Measurements from ENCODE around the gene MMP14.
"Not testable (repeated sequence)": the region's sequence is repeated elsewhere in the genome, so short reads cannot be mapped to it uniquely, and the experiment has no call there.

MMP14 gene

DNA sequence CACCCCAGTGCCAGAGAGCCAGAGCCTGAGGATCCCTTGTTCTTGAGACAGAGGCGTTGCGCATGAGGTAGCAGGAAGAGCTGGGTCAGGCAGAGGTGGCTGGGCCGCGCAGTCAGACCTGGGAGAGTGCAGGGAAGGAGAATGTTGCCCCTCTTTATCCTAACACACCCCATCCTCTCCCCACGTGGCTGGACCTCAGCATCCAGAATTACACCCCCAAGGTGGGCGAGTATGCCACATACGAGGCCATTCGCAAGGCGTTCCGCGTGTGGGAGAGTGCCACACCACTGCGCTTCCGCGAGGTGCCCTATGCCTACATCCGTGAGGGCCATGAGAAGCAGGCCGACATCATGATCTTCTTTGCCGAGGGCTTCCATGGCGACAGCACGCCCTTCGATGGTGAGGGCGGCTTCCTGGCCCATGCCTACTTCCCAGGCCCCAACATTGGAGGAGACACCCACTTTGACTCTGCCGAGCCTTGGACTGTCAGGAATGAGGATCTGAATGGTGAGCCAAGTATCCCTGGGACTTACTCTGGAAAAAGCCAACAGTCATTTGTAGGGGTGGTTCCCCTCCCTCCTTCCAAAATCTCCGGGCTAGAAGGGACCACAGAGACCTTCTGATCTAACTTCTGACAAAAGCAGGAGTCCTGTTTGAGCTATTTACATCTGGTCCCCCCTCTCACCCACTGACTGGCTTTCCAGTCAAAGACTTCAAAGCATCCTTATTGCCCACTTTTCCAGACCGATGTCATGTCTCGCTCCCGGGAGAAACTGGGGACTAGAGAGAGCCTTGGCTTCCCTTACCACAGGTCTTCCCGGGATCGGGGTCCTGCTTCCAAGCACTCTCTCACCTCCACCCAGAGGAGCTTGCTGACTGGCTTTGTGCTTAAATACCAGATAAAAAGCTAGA is 6.1 kb downstream of the MMP14 start:
- no peak for DNase-seq

DNA sequence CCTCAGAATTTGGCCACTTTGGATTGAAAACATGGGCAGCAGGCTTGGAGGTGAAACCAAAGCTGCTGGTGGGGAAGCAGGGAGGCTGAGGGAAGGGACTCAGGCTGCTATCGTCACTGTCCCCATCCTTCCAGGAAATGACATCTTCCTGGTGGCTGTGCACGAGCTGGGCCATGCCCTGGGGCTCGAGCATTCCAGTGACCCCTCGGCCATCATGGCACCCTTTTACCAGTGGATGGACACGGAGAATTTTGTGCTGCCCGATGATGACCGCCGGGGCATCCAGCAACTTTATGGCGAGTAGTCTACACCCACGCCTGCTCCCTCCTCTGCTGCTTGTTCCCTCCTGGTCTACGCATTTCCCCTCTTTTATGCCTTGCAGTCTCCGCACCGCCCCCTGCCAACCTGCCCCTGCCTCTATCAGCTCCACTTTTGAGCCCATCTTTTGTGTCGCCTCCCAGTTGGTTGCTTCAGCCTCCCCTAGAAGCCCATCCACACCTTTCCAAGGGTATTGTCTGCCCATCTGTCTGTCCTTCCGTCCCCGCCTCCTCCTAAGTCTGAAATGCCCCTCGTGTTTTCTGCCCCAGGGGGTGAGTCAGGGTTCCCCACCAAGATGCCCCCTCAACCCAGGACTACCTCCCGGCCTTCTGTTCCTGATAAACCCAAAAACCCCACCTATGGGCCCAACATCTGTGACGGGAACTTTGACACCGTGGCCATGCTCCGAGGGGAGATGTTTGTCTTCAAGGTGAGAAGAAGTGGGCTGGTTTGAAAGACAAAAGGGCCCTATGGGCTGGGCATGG is 6.9 kb downstream of the MMP14 start:
- DNase-seq = no peak

DNA sequence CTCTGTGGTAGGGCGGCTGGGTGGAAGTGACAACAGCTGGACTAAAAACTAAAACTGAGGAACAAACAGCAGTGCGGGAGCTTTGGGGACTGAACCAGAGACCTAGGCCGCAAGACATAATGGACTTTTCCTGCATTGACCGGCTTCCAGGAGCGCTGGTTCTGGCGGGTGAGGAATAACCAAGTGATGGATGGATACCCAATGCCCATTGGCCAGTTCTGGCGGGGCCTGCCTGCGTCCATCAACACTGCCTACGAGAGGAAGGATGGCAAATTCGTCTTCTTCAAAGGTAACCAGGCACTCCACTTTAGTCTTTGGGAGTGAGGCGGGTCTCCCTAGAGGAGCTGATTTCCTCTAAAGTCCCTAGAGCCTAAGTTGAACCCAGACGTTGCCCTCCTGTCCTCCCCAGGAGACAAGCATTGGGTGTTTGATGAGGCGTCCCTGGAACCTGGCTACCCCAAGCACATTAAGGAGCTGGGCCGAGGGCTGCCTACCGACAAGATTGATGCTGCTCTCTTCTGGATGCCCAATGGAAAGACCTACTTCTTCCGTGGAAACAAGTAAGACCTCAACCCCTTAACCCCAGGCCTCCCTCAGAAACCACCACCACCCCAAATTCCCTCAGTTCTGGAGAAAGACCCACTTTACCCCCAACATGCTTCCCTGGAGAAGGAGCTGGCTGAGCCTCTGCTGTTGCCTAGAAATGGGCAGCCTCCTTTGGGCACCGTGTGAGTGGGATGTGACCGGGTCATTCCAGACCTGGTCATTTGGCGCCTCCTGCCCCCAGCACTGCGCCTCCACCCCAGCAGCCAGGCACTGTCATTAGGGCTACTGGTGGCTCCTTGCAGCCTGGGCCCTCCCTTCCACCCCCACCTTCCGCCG is 8.1 kb downstream of the MMP14 start:
- DNase-seq = no peak

DNA sequence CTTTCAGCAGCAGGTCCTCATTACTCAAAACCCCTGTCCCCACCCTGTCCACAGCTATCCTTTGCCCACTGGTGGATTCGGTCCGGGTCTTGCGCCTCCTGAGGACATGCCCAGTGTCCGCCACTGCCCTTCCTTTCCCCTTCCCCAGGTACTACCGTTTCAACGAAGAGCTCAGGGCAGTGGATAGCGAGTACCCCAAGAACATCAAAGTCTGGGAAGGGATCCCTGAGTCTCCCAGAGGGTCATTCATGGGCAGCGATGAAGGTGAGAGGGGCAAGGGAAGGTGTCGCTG is 8.7 kb downstream of the MMP14 start:
- no peak for DNase-seq

DNA sequence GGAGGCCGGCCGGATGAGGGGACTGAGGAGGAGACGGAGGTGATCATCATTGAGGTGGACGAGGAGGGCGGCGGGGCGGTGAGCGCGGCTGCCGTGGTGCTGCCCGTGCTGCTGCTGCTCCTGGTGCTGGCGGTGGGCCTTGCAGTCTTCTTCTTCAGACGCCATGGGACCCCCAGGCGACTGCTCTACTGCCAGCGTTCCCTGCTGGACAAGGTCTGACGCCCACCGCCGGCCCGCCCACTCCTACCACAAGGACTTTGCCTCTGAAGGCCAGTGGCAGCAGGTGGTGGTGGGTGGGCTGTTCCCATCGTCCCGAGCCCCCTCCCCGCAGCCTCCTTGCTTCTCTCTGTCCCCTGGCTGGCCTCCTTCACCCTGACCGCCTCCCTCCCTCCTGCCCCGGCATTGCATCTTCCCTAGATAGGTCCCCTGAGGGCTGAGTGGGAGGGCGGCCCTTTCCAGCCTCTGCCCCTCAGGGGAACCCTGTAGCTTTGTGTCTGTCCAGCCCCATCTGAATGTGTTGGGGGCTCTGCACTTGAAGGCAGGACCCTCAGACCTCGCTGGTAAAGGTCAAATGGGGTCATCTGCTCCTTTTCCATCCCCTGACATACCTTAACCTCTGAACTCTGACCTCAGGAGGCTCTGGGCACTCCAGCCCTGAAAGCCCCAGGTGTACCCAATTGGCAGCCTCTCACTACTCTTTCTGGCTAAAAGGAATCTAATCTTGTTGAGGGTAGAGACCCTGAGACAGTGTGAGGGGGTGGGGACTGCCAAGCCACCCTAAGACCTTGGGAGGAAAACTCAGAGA is 9.6 kb downstream of the MMP14 start:
- no peak for DNase-seq

DNA sequence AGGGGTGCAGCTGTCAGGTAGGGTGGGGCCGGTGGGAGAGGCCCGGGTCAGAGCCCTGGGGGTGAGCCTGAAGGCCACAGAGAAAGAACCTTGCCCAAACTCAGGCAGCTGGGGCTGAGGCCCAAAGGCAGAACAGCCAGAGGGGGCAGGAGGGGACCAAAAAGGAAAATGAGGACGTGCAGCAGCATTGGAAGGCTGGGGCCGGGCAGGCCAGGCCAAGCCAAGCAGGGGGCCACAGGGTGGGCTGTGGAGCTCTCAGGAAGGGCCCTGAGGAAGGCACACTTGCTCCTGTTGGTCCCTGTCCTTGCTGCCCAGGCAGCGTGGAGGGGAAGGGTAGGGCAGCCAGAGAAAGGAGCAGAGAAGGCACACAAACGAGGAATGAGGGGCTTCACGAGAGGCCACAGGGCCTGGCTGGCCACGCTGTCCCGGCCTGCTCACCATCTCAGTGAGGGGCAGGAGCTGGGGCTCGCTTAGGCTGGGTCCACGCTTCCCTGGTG is 10.5 kb downstream of the MMP14 start:
- no peak for DNase-seq

DNA sequence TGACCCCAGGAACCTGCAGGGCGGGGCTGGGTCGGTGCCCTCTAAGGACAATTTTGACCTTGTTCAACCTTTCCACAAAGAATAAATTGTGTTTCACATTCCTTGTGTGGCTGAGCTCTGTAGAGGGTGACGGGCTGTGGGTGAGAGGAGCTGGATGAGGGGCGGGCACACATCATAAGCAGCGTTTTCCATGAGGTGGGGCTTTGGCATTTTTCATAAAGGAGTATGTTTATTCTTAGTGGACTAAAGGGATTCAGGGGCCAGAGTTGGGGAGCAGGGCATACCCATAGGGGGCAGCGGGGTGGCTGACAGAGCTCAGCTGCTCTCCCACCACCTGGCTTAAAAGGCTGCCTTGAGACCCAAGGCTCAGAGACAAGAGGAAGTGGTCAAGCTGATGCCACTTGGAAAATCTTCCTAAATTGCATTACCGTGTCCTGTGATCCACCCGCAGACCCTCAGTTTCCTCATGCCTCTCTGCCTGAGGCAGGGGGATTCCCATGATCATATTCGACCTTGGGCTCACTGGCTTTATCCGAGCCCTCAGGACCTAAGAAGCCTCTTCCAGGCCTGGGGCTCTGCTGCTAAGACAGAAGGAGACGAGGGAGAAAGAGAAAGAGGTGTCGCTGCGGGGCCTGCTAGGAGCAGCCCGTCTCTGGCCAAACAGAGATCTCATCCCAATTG is 11.4 kb downstream of the MMP14 start:
- DNase-seq = no peak

DNA sequence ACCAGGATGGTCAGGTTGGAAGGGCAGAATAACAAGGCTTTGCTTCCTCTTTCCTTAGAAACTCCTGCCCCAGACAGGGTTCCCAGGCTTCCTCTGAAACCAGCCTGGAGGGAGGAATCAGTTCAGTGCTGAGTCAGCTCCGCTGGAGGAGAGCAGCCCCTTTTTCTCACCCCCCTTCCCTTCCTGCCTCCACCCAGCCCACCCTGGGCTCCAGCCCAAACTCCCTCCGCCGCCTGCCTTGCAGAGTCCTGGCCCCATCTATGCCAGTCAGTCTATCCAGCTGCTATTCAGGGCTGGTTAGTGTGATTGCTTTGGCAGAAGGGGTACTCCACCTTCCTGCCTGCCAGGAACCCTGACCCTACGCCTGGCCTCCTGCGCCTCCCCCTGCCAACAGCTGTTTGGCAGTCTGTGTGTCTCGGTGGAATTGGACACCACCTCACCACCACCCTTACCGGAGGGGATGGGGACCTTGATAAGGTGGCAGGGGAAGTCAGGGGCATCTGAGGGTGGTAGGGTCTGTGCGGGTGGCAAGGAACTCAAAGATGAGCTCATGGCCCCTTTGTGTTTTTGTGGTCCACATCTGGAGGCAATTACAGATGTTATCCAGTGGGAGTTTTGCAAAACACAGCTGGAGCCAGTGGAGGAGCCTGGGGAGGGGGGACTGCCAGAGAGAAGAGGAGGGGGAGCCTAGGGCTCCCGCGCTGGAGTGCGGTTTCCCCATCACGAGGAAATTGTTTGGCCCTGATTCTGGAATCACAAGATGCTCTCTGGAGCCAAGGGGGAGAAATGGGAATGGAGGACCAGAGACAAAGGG is 12.2 kb downstream of the MMP14 start:
- DNase-seq = no peak

DNA sequence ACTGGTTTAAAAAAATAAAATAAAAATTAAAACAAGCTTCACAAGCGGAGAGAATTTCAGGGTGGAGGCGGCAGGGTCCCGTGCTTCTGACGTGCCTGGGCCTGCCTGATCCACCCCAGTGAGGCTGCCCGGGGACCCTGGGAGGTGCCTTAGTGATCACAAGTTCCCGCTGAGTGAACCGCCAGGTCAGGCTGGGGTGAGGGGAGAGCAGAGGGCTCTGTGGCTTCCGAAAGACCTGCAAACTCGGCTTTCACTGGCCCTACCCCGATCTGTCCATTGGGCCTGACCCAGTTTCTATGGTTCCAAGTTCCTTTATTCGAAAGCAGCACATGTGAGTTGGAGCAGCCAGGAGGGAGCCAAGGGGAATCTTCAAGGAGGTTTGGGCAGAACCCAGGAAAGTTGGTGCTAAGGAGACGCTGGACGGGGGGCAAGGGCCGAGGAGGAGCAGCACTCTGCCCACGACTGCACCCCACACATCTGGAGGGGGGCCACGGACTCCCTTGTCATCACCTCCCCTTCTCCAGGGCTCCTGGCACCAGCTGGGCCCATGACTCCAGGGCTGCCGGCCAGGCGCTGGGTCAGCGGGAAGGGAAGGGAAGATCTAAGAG is 12.9 kb downstream of the MMP14 start:
- no peak for DNase-seq

DNA sequence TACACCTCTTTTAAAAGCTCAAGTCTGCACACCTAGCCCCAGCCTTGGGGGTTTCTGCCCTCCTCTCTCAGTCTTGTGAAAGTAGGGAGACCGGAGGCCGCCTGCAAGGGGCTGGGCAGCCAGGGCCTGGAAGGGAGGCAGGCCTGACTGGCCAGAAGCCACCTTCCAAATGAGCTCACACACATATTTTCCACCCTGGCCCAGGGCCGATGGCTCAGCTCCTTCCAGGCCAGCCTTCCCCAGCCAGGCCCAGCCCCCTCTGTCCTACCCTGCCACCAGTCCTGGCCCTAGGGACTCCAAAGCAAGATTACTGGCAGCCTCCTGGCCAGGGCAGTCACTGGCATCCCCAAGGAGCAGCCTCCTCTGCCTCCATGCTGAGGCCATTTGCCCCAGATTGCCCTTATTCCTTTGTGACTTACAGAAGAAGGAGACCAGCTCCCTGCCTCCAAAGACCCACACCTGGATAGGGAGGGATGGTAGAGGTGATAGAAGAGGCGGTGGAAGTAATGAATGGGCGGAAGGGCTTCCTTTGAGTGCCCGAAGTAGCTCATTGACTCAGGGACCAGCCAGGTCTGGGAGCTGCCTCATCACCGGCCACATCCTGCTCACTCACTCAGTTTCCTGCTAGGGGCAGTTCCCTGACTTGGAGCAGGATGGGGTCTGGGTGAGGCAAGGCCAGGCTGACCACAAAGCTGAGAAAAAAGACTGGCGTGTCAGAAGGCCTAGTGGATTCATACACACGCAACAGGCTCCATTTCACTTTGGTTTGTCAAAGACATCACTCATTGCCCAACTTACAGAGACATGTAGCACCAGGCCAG is 14.8 kb downstream of the MMP14 start:
- DNase-seq = no peak

DNA sequence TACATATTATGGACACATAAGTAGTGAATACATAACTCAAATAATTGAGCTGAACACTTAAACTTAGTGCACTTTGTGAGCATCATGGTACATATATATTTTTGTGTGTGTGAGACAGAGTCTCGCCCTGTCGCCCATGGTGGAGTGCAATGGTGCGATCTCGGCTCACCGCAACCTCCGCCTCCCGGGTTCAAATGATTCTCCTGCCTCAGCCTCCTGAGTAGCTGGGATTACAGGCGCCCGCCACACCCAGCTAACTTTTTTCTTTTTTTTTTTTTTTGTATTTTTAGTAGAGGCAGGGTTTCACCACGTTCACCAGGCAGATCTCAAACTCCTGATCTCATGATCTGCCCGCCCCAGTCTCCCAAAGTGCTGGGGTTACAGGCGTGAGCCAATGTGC is 15.8 kb downstream of the MMP14 start:
- DNase-seq = not testable (repeated sequence)

DNA sequence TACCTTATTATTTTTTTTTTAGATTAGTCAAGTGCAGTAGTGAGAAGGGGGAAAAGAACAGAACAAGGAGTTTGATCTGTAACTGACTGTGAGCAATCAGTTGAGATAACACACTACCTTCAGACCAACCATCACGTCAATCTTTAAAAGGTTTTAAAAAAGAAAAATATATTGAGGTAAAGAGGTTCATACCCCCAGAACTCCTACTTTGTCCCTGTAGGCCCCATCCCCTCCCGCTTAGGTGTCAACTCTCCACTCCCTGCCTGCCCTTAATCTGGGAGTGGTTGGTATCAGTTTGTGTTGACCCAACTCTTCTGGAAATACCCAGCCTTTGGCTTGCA is 16.2 kb downstream of the MMP14 start:
- no peak for DNase-seq

DNA sequence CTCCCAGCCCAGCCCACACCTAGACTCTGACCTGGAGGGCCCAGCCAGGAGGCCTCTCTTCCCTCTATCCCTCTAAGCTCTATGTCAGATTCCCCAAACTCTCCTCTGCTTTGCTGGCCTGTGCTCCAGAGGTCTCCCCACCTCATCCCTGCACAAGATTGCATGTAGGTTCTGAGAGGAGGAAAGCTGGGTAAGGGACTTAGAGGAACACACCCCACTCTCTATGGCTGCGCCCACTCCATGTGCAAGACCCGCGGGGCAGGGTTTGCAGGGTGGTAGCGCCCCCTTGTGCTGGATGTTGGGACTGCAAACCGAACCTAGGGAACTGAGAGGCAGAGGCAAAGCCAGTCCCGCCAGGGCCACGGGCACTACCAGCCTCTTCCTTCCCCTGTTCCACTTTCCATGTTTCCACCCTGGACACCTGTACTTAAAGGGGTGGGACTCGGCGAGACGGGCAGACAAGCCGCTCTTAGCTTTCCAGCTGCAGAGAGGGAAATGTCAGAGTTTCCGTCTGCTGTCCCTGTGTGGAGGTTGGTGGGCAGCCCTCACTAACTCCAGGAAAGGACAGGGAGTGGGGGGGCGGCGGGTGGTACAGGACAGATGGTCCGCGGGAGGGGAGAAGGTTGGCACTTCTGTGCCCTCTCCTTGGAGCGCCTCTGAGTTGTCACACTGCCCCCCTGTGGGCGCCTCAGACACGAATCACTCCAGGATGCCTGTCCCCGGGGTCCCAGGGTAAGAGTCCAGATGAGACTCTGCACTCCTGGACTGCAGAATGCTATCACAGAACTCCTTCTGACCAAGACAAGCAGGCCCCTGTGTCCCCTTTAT is 16.8 kb downstream of the MMP14 start:
- DNase-seq = peak; percentile 40 to 73

DNA sequence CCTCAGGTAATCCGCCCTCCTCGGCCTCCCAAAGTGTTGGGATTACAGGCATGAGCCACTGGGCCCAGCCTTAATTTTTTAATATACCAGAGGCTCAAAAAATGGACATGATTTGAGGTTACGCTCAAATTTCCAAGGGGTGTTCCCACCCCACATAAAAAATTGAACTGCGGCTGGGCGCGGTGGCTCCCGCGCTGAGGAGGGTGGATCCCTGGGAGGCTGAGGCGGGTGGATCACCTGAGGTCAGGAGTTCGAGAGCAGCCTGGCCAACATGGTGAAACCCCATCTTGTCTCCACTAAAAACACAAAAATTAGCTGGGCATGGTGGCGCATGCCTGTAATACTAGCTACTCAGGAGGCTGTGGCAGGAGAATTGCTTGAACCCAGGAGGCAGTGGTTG is 17.9 kb downstream of the MMP14 start:
- DNase-seq = not testable (repeated sequence)

DNA sequence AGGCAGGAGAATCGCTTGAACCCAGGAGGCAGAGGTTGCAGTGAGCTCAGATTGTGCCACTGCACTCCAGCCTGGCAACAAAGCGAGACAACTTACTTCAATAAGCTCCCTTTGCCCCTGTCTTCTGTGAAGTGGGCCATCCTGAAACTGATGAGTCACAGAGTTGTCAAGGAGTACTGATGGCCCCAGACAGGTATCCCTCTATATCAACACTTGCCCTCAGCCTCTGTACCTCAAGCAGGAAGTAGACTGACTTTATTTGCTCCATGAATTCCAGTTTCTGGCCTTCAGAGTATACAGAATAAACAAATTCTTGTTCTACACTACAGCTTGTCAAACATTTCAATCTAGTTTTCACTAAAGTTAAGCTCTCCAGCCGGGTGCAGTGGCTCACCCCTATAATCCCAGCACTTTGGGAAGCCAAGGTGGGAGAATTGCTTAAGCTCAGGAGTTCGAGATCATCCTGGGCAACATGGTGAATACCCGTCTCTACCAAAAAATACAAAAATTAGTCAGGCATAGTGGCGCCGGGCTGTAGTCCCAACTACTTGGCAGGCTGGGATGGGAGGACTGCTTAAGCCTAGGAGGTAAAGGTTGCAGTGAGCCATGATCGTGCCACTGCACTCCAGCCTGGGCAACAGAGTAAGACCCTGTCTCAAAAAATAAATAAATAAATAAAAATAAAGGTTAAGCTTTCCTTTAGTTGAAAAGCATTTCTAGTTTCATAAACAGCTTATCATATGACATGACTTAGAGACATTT is 18.8 kb downstream of the MMP14 start:
- no peak for DNase-seq

DNA sequence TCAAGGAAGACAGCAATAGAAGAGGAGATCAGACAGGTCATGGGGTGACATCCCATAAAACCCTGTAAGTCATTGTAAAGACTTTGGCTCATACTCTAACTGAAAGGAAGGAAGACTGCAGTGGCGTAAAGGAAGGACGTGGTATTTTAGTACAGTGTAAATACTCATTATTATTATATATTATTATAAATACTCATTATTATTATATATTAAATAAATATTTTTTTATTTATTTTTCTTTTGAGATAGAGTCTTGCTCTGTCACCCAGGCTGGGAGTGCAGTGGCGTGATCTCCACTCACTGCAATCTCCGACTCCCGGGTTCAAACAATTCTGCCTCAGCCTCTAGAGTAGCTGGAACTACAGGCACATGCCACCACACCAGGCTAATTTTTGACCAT is 20.0 kb downstream of the MMP14 start:
- DNase-seq = no peak

DNA sequence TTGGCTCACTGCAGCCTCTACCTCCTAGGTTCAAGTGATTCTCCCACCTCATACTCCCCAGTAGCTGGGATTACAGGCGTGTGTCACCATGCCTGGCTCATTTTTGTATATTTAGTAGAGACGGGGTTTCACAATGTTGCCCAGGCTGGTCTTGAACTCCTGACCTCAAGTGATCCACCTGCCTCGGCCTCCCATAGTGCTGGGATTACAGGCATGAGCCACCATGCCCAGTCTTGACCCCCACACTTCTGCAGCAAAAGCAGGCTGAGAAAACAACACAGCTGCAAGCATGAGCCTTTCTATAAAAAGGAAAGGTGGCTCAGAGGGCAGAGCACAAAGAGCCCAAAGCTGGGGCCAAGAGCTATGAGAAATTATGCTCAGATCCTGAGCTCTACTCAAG is 24.0 kb downstream of the MMP14 start:
- DNase-seq = not testable (repeated sequence)

DNA sequence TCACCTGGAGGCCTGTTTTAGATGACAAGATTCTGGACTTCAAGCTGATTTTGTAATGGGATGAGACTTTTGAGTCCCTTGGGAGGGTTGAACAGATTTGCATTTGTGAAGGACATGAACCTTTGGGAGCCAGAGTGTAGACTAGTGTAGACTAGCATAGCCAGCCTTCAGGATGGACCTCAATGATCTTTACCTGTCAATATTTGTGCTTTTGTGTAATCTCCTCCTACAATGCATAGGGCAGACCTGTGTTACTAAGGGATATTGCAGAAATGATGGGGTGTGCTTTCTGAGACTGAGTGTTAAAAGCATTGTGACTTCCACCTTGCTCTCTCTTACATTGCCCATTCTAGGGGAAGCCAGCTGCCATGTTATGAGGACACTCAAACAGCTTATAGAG is 25.3 kb downstream of the MMP14 start:
- DNase-seq = no peak

All from NCI-H1930 (cell line).